GM12878 (cell line): ENCODE data around the gene SERPINB6. TPM values are rescaled to one million over a fixed set of nuclear protein-coding genes. Genes with fewer than 3 reads are reported as not detected.
A peak's percentile ranks its signal among the peaks of the same experiment; 100 is the strongest.

Experiments
- ATAC-seq: fragments of 200-7000 bp; cut with Tn5 transposase; 3 replicates; pipeline ENCODE4 v1.9.1; 2020; ENCODE audit warnings: mild to moderate bottlenecking, moderate library complexity
- BruUV-seq: library from RNA; stranded (reverse); fragments of 400-500 nt; replicated peaks from 2 replicates; lab custom pipeline; 2021; lab: Mats Ljungman, UMichigan
- CTCF ChIA-PET: fragments of 300-600 bp; sonication (Branson Sonifier 250); formaldehyde crosslinking; extraction: SDS; loops from one replicate; lab custom pipeline; 2021; ENCODE audit warnings: inconsistent platforms; lab: Yijun Ruan, JAX
- POLR2A ChIA-PET: fragments of 350-600 bp; formaldehyde crosslinking; extraction: SDS; loops from one replicate; lab custom pipeline; 2021; ENCODE audit warnings: inconsistent platforms; lab: Charles Lee
- RAD21 ChIA-PET: fragments of 300-600 bp; sonication (Branson Sonifier 250); formaldehyde crosslinking; loops from one replicate; lab custom pipeline; 2023; ENCODE audit warnings: antibody characterized with exemption; ENCODE audit not compliant: unreplicated experiment; lab: Charles Lee
- SMC1A ChIA-PET: fragments of 300-600 bp; sonication (Branson Sonifier 250); formaldehyde crosslinking; loops from one replicate; lab custom pipeline; 2023; ENCODE audit not compliant: unreplicated experiment, uncharacterized antibody; lab: Charles Lee
- DNase-seq: peaks from one replicate; pipeline ENCODE4 v3.0.0-alpha.2; 2011; ENCODE audit warnings: low read depth, low spot score
- FAIRE-seq: peaks from 3 replicates; lab custom pipeline; 2011; peaks lifted over from hg19 to GRCh38; lab: Jason Lieb, UNC
- H2AFZ ChIP-seq: 2 replicates; pipeline ENCODE4 v1.6.0; 2011; ENCODE audit warnings: low read depth, low read length, control low read depth; ENCODE audit not compliant: control insufficient read depth
- H3K27ac ChIP-seq: 2 replicates; pipeline ENCODE4 v1.5.1; 2011; ENCODE audit warnings: control low read depth; ENCODE audit not compliant: control insufficient read depth, insufficient read depth
- H3K27me3 ChIP-seq, 2 experiments: replicated peaks in 1 of 2; 2 replicates each; pipeline versions ENCODE4 v1.6.0 to v1.6.1; 2011; ENCODE audit warnings: low read length in 1 of 2; ENCODE audit not compliant: control insufficient read depth in 2 of 2, insufficient read depth in 2 of 2
- H3K36me3 ChIP-seq, 2 experiments: 2 replicates each; pipeline ENCODE4 v1.5.1; 2011; ENCODE audit warnings: low read length in 1 of 2; ENCODE audit not compliant: control insufficient read depth in 2 of 2, insufficient read depth in 2 of 2
- H3K4me1 ChIP-seq: 2 replicates; pipeline ENCODE4 v1.6.1; 2011; ENCODE audit warnings: mild to moderate bottlenecking, low read length, moderate library complexity, mixed read lengths; ENCODE audit not compliant: control insufficient read depth, insufficient read depth
- H3K4me2 ChIP-seq: 2 replicates; pipeline ENCODE4 v1.6.0; 2011; ENCODE audit warnings: control low read depth; ENCODE audit not compliant: control insufficient read depth, insufficient read depth
- H3K4me3 ChIP-seq: fragments of 200-600 bp; sonication (generic); 2 replicates; pipeline ENCODE4 v1.5.1; 2016
- H3K79me2 ChIP-seq: 2 replicates; pipeline ENCODE4 v1.6.0; 2011; ENCODE audit warnings: low read length; ENCODE audit not compliant: control insufficient read depth, insufficient read depth
- H3K9ac ChIP-seq: 2 replicates; pipeline ENCODE4 v1.8.0; 2011; ENCODE audit warnings: low read length, control low read depth, mixed read lengths; ENCODE audit not compliant: control insufficient read depth, insufficient read depth
- H3K9me3 ChIP-seq: replicated peaks from 3 replicates; pipeline ENCODE4 v1.5.1; 2011; ENCODE audit warnings: mild to moderate bottlenecking, low read length; ENCODE audit not compliant: control insufficient read depth, insufficient read depth
- H4K20me1 ChIP-seq: 2 replicates; pipeline ENCODE4 v1.6.0; 2011; ENCODE audit not compliant: control insufficient read depth, insufficient read depth
- EGR1 ChIP-seq, 2 experiments: IDR thresholded peaks; 1 replicate in 1 of 2; 2 replicates in 1 of 2; pipeline ENCODE4 v1.6.1; 2011 to 2012; ENCODE audit warnings: low read depth in 2 of 2, low read length in 2 of 2, borderline replicate concordance in 1 of 2, mild to moderate bottlenecking in 1 of 2, moderate library complexity in 1 of 2
- GATAD2B ChIP-seq: fragments of 450-650 bp; conservative IDR thresholded peaks from 2 replicates; pipeline ENCODE4 v1.6.1; 2017; ENCODE audit warnings: low read depth, mild to moderate bottlenecking, moderate library complexity
- KLF5 ChIP-seq: fragments of 450-650 bp; IDR thresholded peaks from 2 replicates; pipeline ENCODE4 v1.6.1; 2014; ENCODE audit warnings: mild to moderate bottlenecking; ENCODE audit not compliant: partially characterized antibody
- PBX3 ChIP-seq: IDR thresholded peaks from 2 replicates; pipeline ENCODE4 v1.6.1; 2011; ENCODE audit warnings: mild to moderate bottlenecking, low read depth, low read length, moderate library complexity; ENCODE audit not compliant: insufficient replicate concordance
- RELB ChIP-seq: fragments of 450-650 bp; IDR thresholded peaks from 2 replicates; pipeline ENCODE4 v1.6.1; 2017; ENCODE audit warnings: low read depth, mild to moderate bottlenecking, moderate library complexity
- SIN3A ChIP-seq: IDR thresholded peaks from 2 replicates; pipeline ENCODE4 v1.6.1; 2012; ENCODE audit warnings: low read depth, low read length, improper control_type of control experiment
- STAT3 ChIP-seq: IDR thresholded peaks from 2 replicates; pipeline ENCODE4 v1.6.1; 2011; ENCODE audit warnings: low read depth, low read length, improper control_type of control experiment
- TARDBP ChIP-seq: IDR thresholded peaks from 2 replicates; pipeline ENCODE4 v1.6.1; 2016; ENCODE audit warnings: borderline replicate concordance
- TCF3 ChIP-seq: IDR thresholded peaks from 2 replicates; pipeline ENCODE4 v1.6.1; 2012; ENCODE audit warnings: low read depth, mild to moderate bottlenecking, low read length, borderline replicate concordance; ENCODE audit not compliant: insufficient read depth
- ZBED1 ChIP-seq: IDR thresholded peaks from 2 replicates; pipeline ENCODE4 v1.6.1; 2016; ENCODE audit warnings: borderline replicate concordance
- ZNF592 ChIP-seq: fragments of 450-650 bp; IDR thresholded peaks from 2 replicates; pipeline ENCODE4 v1.6.1; 2017; ENCODE audit warnings: mild to moderate bottlenecking, moderate library complexity
- WGBS: methylation state at CpG from one replicate; pipeline ENCODE4 v1.1.6; 2016; ENCODE audit warnings: low lambda C conversion rate; ENCODE audit not compliant: insufficient replicate concordance, insufficient coverage; ENCODE audit errors: missing lambda C conversion rate; 5-methylcytosine and 5-hydroxymethylcytosine counted together
- in situ Hi-C: fragments of 300-500 bp; cut with MboI; formaldehyde crosslinking; loops from 9 replicates; pipeline ENCODE4 v1.14.3; 2018; ENCODE audit warnings: mixed read lengths
- intact Hi-C: fragments of 100-400 bp; cut with micrococcal nuclease; formaldehyde crosslinking; loops from one replicate; pipeline ENCODE4 v1.14.2; 2022; ENCODE audit not compliant: unreplicated experiment
- polyA plus RNA-seq, 11 experiments: library from polyadenylated mRNA; depleted of rRNA in 4 of 11; unstranded in 6 of 11; stranded (reverse) in 5 of 11; fragments of >200 nt; fragmentation: Nextera tagmentation in 4 of 11; fragmentation: Illumina TruSeq in 1 of 11; extraction: Ambion mirVana in 4 of 11; extraction: Trizol in 1 of 11; gene quantifications; 1 replicate in 1 of 11; 2 replicates in 10 of 11; pipeline versions ENCODE4 v1.2.1 to v1.2.3, GENCODE V29; 2011 to 2016; ENCODE audit warnings: inconsistent platforms in 2 of 11, missing spikeins in 2 of 11, low read depth in 1 of 11
- total RNA-seq, 4 experiments: library from RNA; depleted of rRNA in 3 of 4; stranded (reverse); fragments of >200 nt in 3 of 4; fragmentation: Illumina TruSeq in 1 of 4; extraction: Trizol in 1 of 4; gene quantifications; 2 replicates each; pipeline versions ENCODE4 v1.2.1 to v1.2.3, GENCODE V29; 2013 to 2021

The SERPINB6 gene
- total and polyA plus RNA-seq, 10 of the 15 experiments (the other 5 are each of a cell fraction or from before 2014, with no cell fraction given), result 0.37 to 2.2 (median 0.68) TPM; not detected in 1

- no peak overlapping the region for H3K27ac ChIP-seq
- ChIA-PET SMC1A (interaction anchor here (1.3 to 1.4 kb wide), 2 partner anchors 10 to 97 kb away, joined by 3 to 5 read pairs; no protein-coding TSS in a partner anchor), CTCF (interaction anchor here (0.7 to 1.8 kb wide), 5 partner anchors 10 to 151 kb away, joined by 3 to 5 read pairs (median 5); no protein-coding TSS in a partner anchor), RAD21 (no interaction called here), POLR2A (interaction anchor here (0.6 kb wide), 1 partner anchor 181 kb away, joined by 5 read pairs; no protein-coding TSS in a partner anchor)
- peaks cover 35% of the 10 kb centered on the region for H3K4me1 ChIP-seq
- no peak for ATAC-seq
- H3K36me3 ChIP-seq, result no peaks in the 10 kb centered on the region
- no peaks in the 10 kb centered on the region for H3K79me2 ChIP-seq
- no TSS peak for BruUV-seq
- H3K9ac ChIP-seq, result no peak overlapping the region
- no peak overlapping the region; the same call in 1 of the 2 replicates for H2AFZ ChIP-seq
- DNase-seq, result no peak
- 0 out of 2 replicates have a peak overlapping the region, but pooled peaks have one; percentile 19 for H3K4me3 ChIP-seq
- intact Hi-C loops, result loop anchor here (5.0 kb wide), 1 partner anchor 124 kb away; the partner anchor contains the start of gene RIPK1
- H3K9me3 ChIP-seq, result peaks cover 22% of the 10 kb centered on the region
- peak overlapping the region; percentile 65 for H3K4me2 ChIP-seq
- H3K27me3 ChIP-seq, result peaks cover 2 to 12% of the 10 kb centered on the region in 2 experiments
- FAIRE-seq, result no peak
- in situ Hi-C loops, result loop anchor here (25.0 kb wide), 1 partner anchor 1356 kb away; no protein-coding TSS in a partner anchor
- WGBS, result under 1% methylated on average over 12 of the region's 12 CpGs
- no peaks in the 10 kb centered on the region for H4K20me1 ChIP-seq
- TF ChIP-seq ZBED1 (no peak), ZNF592 (no peak), KLF5 (no peak), SIN3A (no peak), TARDBP (no peak), TCF3 (no peak), RELB (no peak), PBX3 (no peak), EGR1 (IDR thresholded peaks at IDR 0.05; ENCODE audit: borderline replicate concordance in 1 of 2, low read depth in 2 of 2, low read length in 2 of 2) (no peak), GATAD2B (no peak), STAT3 (no peak)
These were observed 28.3 kb downstream of the SERPINB6 start for GRCh38 chr6:2942914-2943563.
